ENCODE results near the gene AGPAT3. TPM values are rescaled to one million over a fixed set of nuclear protein-coding genes. Genes with fewer than 3 reads are reported as not detected.
A peak's percentile ranks its signal among the peaks of the same experiment; 100 is the strongest.

The AGPAT3 gene
- total RNA-seq, 6 experiments from 2014 or later, result 56.9 to 111 (median 95.3) TPM

- no peaks in the 10 kb centered on the region for H3K36me3 ChIP-seq
- no peaks in the 10 kb centered on the region for H3K27me3 ChIP-seq
- 86% methylated on average over 11 of the region's 13 CpGs for WGBS (ENCODE audit: insufficient coverage, low coverage, low lambda C conversion rate, missing lambda C conversion rate)
- intact Hi-C loops (cut with DNase I), result no loop called here
- no peaks in the 10 kb centered on the region for H3K9me3 ChIP-seq
- DNase-seq (no peak), ATAC-seq (no peak)
- peak overlapping the region in 2 of 3 donors; percentile 73 to 76 for H3K27ac ChIP-seq
- H3K4me1 ChIP-seq, result peaks cover 0 to 11% (median 5%) of the 10 kb centered on the region in 4 donors
- no peak for TF ChIP-seq POLR2A (IDR thresholded peaks at IDR 0.05)
- TF ChIP-seq CTCF (IDR thresholded peaks at IDR 0.05), result no peak
- H3K4me3 ChIP-seq, result no peak overlapping the region
These were observed 140.0 kb downstream of the AGPAT3 start for GRCh38 chr21:44005071-44005470.

- Histone ChIP-seq H3K4me3 (no peak overlapping the region), H3K9me3 (no peaks in the 10 kb centered on the region), H3K4me1 (peaks cover 0 to 11% (median 5%) of the 10 kb centered on the region in 4 donors), H3K36me3 (no peaks in the 10 kb centered on the region), H3K27ac (peak overlapping the region; percentile 62 to 76 (median 73)), H3K27me3 (no peaks in the 10 kb centered on the region)
- DNase-seq, result peak in 1 of 3 donors; percentile 86
- TF ChIP-seq CTCF (IDR thresholded peaks at IDR 0.05), result no peak
- no peak for TF ChIP-seq POLR2A (IDR thresholded peaks at IDR 0.05)
- ATAC-seq, result peak; percentile 81 to 93 (median 90)
- WGBS (ENCODE audit: insufficient coverage, low coverage, low lambda C conversion rate, missing lambda C conversion rate), result 24% methylated on average over 5 of the region's 9 CpGs
- intact Hi-C loops (cut with DNase I), result no loop called here
These were observed 140.6 kb downstream of the AGPAT3 start for GRCh38 chr21:44005593-44005992.

- intact Hi-C loops (cut with DNase I), result no loop called here
- peak; percentile 24 to 61 (median 44) for ATAC-seq
- Histone ChIP-seq H3K36me3 (no peaks in the 10 kb centered on the region), H3K27me3 (no peaks in the 10 kb centered on the region), H3K4me3 (no peak overlapping the region), H3K4me1 (peaks cover 0 to 14% (median 6%) of the 10 kb centered on the region in 4 donors), H3K9me3 (no peaks in the 10 kb centered on the region), H3K27ac (peak overlapping the region; percentile 62 to 76 (median 73))
- TF ChIP-seq POLR2A (IDR thresholded peaks at IDR 0.05), result no peak
- TF ChIP-seq CTCF (IDR thresholded peaks at IDR 0.05), result no peak
- WGBS (ENCODE audit: insufficient coverage, low coverage, low lambda C conversion rate, missing lambda C conversion rate), result 57% methylated on average over 8 of the region's 9 CpGs
- no peak for DNase-seq
These were observed 141.1 kb downstream of the AGPAT3 start for GRCh38 chr21:44006017-44006619.

- peak overlapping the region in 2 of 3 donors; percentile 73 to 76 for H3K27ac ChIP-seq
- WGBS (ENCODE audit: insufficient coverage, low coverage, low lambda C conversion rate, missing lambda C conversion rate), result 71% methylated on average over 2 of the region's 8 CpGs
- no peak for ATAC-seq
These were observed 141.6 kb downstream of the AGPAT3 start for GRCh38 chr21:44006656-44007055.

More at GRCh38 chr21:44006656-44007055, 141.6 kb downstream of the AGPAT3 start:
- Histone ChIP-seq H3K4me1 (peaks cover 0 to 16% (median 7%) of the 10 kb centered on the region in 4 donors), H3K9me3 (no peaks in the 10 kb centered on the region), H3K36me3 (no peaks in the 10 kb centered on the region), H3K27me3 (no peaks in the 10 kb centered on the region), H3K4me3 (no peak overlapping the region)
- no peak for DNase-seq
- TF ChIP-seq CTCF (IDR thresholded peaks at IDR 0.05) (no peak), POLR2A (IDR thresholded peaks at IDR 0.05) (no peak)
- intact Hi-C loops (cut with DNase I), result no loop called here

Measured in right lobe of liver (tissue), 6 donors.